ENCODE data around the gene SASH1. TPM values are rescaled to one million over a fixed set of nuclear protein-coding genes. Genes with fewer than 3 reads are reported as not detected.

The SASH1 gene
- total and polyA plus RNA-seq, 9 donors = 8.6 to 35.2 (median 18.2) TPM

DNA sequence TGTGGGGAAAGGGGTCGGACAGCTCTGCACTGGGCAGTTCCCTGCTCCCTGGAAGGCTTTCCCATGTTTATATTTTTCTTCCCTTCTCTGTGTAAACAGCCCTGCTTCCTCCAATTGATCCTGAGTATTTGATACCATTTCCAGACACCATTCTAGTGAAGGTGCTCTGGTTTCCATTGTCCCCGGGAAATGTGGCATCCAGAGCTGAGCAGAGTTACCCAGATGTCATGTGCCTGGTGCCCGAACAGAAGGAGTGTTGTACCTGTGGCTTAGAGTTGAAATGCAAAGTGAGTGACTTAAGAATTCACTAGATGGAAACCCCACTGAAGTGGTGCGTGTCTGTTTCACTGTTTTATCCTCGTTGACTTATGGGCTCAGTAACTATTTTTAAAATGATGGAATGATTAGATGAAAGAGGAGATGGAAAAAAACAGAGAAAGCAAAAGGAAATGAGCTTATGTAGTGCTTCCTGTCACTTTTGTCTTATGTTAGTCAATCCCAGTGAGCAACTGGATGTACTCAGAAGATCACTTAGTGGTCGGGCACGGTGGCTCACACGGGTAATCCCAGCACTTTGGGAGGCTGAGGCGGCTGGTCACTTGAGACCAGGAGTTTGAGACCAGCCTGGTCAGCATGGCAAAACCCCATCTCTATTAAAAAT lies 83.8 kb downstream of the SASH1 start:
- no peak overlapping the region for H3K27ac ChIP-seq
- TF ChIP-seq EP300 (IDR thresholded peaks at IDR 0.05) (no peak), POLR2A (IDR thresholded peaks at IDR 0.05) (no peak), CTCF (IDR thresholded peaks at IDR 0.05) (no peak)
- no peaks in the 10 kb centered on the region for H3K27me3 ChIP-seq
- intact Hi-C loops (cut with DNase I) = no loop called here
- WGBS, 3 donors = 80 to 87% (median 82%) methylated on average over 9 of the region's 9 CpGs
- H3K36me3 ChIP-seq = no peaks in the 10 kb centered on the region
- no peaks in the 10 kb centered on the region for H3K9me3 ChIP-seq
- H3K4me3 ChIP-seq = no peak overlapping the region
- no peak for DNase-seq
- H3K4me1 ChIP-seq (ENCODE audit: insufficient read depth) = peaks cover under 1% of the 10 kb centered on the region

- peaks cover 3% of the 10 kb centered on the region for H3K4me1 ChIP-seq (ENCODE audit: insufficient read depth)
- H3K27ac ChIP-seq = no peak overlapping the region
- H3K36me3 ChIP-seq = no peaks in the 10 kb centered on the region
- H3K27me3 ChIP-seq = no peaks in the 10 kb centered on the region
- WGBS, 3 donors = 48 to 57% (median 53%) methylated on average over 2 of the region's 2 CpGs
- H3K9me3 ChIP-seq = no peaks in the 10 kb centered on the region
- TF ChIP-seq CTCF (IDR thresholded peaks at IDR 0.05) = no peak
- no peak overlapping the region for H3K4me3 ChIP-seq
- no peak for DNase-seq
- intact Hi-C loops (cut with DNase I) = no loop called here
Measured at GRCh38 chr6:148427333-148427732, 84.7 kb downstream of the SASH1 start.

DNA sequence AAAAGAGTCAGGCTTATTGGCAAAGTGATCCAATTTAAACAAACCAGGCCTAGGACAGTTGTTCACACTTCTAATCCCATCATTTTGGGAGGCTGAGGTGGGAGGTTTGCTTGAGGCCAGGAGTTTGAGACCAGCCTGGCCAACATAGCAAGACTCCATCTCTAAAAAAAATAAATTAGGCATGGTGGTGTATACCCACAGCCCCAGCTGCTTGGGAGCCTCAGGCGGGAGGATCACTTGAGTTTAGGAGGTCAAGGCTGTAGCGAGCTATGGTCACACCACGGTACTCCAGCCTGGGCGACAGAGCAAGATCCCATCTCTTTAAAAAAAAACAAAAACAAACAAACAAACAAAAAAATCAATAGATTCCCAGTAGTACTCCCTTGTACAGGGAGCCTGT lies 86.8 kb downstream of the SASH1 start:
- DNase-seq = no peak
- Histone ChIP-seq H3K27ac (no peak overlapping the region), H3K4me1 (ENCODE audit: insufficient read depth) (peaks cover 7% of the 10 kb centered on the region), H3K4me3 (no peak overlapping the region), H3K36me3 (no peaks in the 10 kb centered on the region), H3K9me3 (no peaks in the 10 kb centered on the region), H3K27me3 (no peaks in the 10 kb centered on the region)
- TF ChIP-seq POLR2A (IDR thresholded peaks at IDR 0.05) (no peak), CTCF (IDR thresholded peaks at IDR 0.05) (no peak), EP300 (IDR thresholded peaks at IDR 0.05) (no peak)
- intact Hi-C loops (cut with DNase I) = no loop called here
- 91 to 96% (median 94%) methylated on average over 4 of the region's 4 CpGs for WGBS, 3 donors

DNA sequence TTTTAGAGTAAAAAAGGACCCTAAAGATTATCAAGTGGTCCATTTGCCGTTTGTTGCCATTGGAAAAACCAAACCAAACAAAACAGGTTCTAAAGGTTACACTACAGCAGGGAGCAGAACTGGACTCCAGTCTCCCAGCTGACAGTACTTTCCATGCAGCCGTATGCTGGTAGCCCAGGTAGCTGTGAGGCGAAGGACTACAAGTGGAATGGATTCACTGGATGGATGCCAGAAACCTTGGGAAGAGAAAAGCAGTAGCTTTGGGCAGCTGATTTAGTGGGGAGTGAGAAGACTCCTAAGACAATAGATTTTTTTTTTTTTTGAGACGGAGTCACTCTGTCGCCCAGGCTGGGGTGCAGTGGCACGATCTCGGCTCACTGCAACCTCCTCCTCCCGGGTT lies 88.3 kb downstream of the SASH1 start:
- Histone ChIP-seq H3K36me3 (no peaks in the 10 kb centered on the region), H3K4me3 (no peak overlapping the region), H3K27ac (no peak overlapping the region), H3K9me3 (no peaks in the 10 kb centered on the region), H3K4me1 (ENCODE audit: insufficient read depth) (peaks cover 7% of the 10 kb centered on the region), H3K27me3 (no peaks in the 10 kb centered on the region)
- TF ChIP-seq EP300 (IDR thresholded peaks at IDR 0.05) (no peak), POLR2A (IDR thresholded peaks at IDR 0.05) (no peak), CTCF (IDR thresholded peaks at IDR 0.05) (no peak)
- WGBS, 3 donors = 90 to 95% (median 91%) methylated on average over 8 of the region's 8 CpGs
- intact Hi-C loops (cut with DNase I) = no loop called here
- DNase-seq = no peak

Data from ovary (tissue), 9 donors.